Esophagus squamous epithelium (tissue), 4 donors: ENCODE results near the gene CLSTN1.

Experiments
- CTCF ChIP-seq, 6 experiments: fragments of 450-650 bp in 4 of 6; fragments of 200-600 bp in 2 of 6; sonication (generic) in 2 of 6; IDR thresholded peaks; one replicate each; pipeline ENCODE4 v1.5.1; 2016 to 2019; ENCODE audit warnings: antibody characterized with exemption in 6 of 6, mild to moderate bottlenecking in 4 of 6, moderate library complexity in 4 of 6
- POLR2A ChIP-seq, 4 donors: fragments of 450-650 bp; IDR thresholded peaks; one replicate each; pipeline ENCODE4 v1.6.1; 2017; ENCODE audit warnings: antibody characterized with exemption in 4 of 4, mild to moderate bottlenecking in 4 of 4, moderate library complexity in 3 of 4

GRCh38 chr1:9865724-9866123, 42.0 kb upstream of the CLSTN1 start:
- TF ChIP-seq POLR2A (IDR thresholded peaks at IDR 0.05) = no peak
- no peak for TF ChIP-seq CTCF (IDR thresholded peaks at IDR 0.05)
